ENCODE data around the gene FRRS1L.

FRRS1L gene

DNA sequence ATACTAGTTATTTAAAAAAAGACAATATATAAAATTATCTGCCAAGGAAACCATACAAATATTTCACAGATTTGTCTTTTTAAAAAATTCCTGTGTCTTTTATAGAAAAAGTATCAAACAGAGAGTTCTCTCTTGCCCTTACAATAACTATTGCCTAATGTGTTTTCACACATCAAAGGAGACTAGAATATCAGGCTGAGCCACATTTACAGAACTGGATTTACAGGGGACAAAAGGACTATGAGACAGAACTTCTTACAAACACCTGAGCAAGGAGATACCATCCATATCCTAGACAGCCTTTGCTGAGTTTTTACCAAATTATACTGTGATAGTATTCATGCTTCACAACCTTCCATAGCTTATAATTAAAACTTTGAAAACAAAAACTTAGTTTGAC lies 81.5 kb downstream of the FRRS1L start:
- Histone ChIP-seq H3K9me3 (ENCODE audit: control insufficient read depth, insufficient read depth, low read depth, low read length) (no peaks in the 10 kb centered on the region), H3K4me3 (ENCODE audit: low read depth, low read length) (no peak overlapping the region), H3K27ac (ENCODE audit: low read depth, low read length) (no peak overlapping the region), H3K36me3 (ENCODE audit: control insufficient read depth, insufficient read depth, low read length) (peaks cover 70% of the 10 kb centered on the region), H3K9ac (ENCODE audit: low read length) (no peak overlapping the region), H3K27me3 (ENCODE audit: control insufficient read depth, insufficient read depth, low read length) (no peaks in the 10 kb centered on the region), H3K4me1 (ENCODE audit: control insufficient read depth, insufficient read depth, low read length) (no peaks in the 10 kb centered on the region)

DNA sequence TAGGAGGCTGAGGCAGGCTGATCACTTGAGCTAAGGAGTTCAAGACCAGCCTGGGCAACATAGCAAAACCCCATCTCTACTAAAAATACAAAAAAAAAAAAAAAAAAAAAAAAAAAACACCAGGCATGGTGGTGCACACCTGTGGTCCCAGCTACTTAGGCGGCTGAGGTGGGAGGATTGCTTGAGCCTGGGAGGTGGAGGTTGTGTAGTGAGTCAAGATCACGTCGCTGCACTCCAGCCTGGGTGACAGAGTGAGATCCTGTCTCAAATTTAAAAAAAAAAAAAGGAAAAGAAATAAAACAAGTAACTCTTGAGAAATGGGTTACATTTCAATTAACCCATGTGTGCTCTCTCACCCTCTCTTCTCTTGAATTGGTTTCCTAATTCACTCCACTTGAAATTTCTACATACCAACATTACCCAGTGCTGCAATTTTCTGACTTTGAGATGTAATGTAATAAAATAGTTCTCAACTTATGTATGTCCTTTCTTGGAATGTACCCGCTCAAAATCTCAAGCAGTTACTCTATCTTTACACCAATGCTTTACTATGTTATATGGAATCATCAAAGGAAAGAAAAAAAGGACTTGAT lies 83.1 kb downstream of the FRRS1L start:
- Histone ChIP-seq H3K9me3 (ENCODE audit: control insufficient read depth, insufficient read depth, low read depth, low read length) (no peaks in the 10 kb centered on the region), H3K36me3 (ENCODE audit: control insufficient read depth, insufficient read depth, low read length) (peaks cover 75% of the 10 kb centered on the region), H3K4me3 (ENCODE audit: low read depth, low read length) (no peak overlapping the region), H3K27me3 (ENCODE audit: control insufficient read depth, insufficient read depth, low read length) (no peaks in the 10 kb centered on the region), H3K4me1 (ENCODE audit: control insufficient read depth, insufficient read depth, low read length) (no peaks in the 10 kb centered on the region), H3K9ac (ENCODE audit: low read length) (no peak overlapping the region), H3K27ac (ENCODE audit: low read depth, low read length) (no peak overlapping the region)

DNA sequence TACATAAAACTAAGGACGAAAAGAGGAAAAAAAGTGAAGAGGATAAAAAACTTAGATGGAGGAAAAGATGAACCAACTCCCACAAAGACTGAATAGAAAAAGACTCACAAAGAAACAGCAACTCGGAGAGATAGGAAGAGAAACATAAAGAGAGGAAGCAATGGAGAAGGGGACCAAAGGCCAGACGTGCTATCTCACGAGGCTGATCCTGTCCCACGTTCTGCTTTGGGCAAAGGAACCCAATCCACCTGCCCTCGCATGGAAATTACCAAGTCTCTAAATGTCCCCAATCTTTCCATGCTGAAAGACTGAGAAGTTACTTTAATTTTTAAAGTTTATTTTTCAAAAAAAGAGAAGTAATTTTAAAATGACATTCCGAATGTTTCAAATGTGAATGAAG lies 83.9 kb downstream of the FRRS1L start:
- Histone ChIP-seq H3K4me1 (ENCODE audit: control insufficient read depth, insufficient read depth, low read length) (no peaks in the 10 kb centered on the region), H3K9ac (ENCODE audit: low read length) (no peak overlapping the region), H3K4me3 (ENCODE audit: low read depth, low read length) (no peak overlapping the region), H3K36me3 (ENCODE audit: control insufficient read depth, insufficient read depth, low read length) (peaks cover 75% of the 10 kb centered on the region), H3K27ac (ENCODE audit: low read depth, low read length) (no peak overlapping the region), H3K27me3 (ENCODE audit: control insufficient read depth, insufficient read depth, low read length) (no peaks in the 10 kb centered on the region), H3K9me3 (ENCODE audit: control insufficient read depth, insufficient read depth, low read depth, low read length) (no peaks in the 10 kb centered on the region)

DNA sequence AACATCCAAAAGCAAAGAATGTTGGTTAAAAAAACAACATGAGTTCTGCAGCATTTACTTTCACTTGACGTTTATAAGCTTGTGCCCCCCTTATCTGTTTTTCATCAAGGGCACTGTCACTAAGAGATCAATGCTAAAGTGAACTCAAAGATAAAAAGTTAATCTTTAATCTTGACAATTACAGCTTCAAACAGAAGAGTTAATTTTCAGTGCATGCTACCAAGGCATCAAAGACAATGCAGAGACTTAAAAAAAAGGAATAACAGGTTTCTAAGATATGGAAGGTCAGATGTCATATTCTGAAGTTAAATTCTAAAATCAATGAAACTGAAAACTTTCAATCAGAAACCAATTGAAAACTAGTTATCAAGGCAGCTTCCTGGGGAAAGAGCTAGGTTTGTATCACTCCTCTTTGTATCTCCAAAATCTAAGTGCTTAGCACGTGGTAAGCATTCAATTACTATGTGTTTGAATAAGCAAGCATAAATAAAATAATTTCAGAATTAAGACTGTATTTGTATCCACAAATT lies 84.9 kb downstream of the FRRS1L start:
- Histone ChIP-seq H3K36me3 (ENCODE audit: control insufficient read depth, insufficient read depth, low read length) (peaks cover 75% of the 10 kb centered on the region), H3K9ac (ENCODE audit: low read length) (no peak overlapping the region), H3K4me3 (ENCODE audit: low read depth, low read length) (no peak overlapping the region), H3K9me3 (ENCODE audit: control insufficient read depth, insufficient read depth, low read depth, low read length) (no peaks in the 10 kb centered on the region), H3K27me3 (ENCODE audit: control insufficient read depth, insufficient read depth, low read length) (no peaks in the 10 kb centered on the region), H3K27ac (ENCODE audit: low read depth, low read length) (no peak overlapping the region), H3K4me1 (ENCODE audit: control insufficient read depth, insufficient read depth, low read length) (no peaks in the 10 kb centered on the region)

Data from HUES6 (cell line).